ENCODE data around the gene PANK4.

The PANK4 gene

GRCh38 chr1:2486558-2486957, 39.8 kb downstream of the PANK4 start:
- ChIA-PET POLR2A (no interaction called here), CTCF (no interaction called here)
- H3K4me3 ChIP-seq (ENCODE audit: low read depth, low read length) = no peak overlapping the region
- no peak for TF ChIP-seq CTCF (IDR thresholded peaks at IDR 0.05; ENCODE audit: insufficient read depth, low read length, missing control alignments)
- DNase-seq (ENCODE audit: low read depth, low spot score) = no peak

- H3K4me3 ChIP-seq (ENCODE audit: low read depth, low read length) = no peak overlapping the region
- no peak for DNase-seq (ENCODE audit: low read depth, low spot score)
- CTCF ChIA-PET = no interaction called here
- TF ChIP-seq CTCF (IDR thresholded peaks at IDR 0.05; ENCODE audit: insufficient read depth, low read length, missing control alignments) = no peak
- POLR2A ChIA-PET = no interaction called here
Measured at GRCh38 chr1:2486041-2486440, 40.4 kb downstream of the PANK4 start.

GRCh38 chr1:2483970-2484369, 42.4 kb downstream of the PANK4 start:
- ChIA-PET POLR2A (no interaction called here), CTCF (no interaction called here)
- DNase-seq (ENCODE audit: low read depth, low spot score) = no peak
- no peak overlapping the region for H3K4me3 ChIP-seq (ENCODE audit: low read depth, low read length)
- TF ChIP-seq CTCF (IDR thresholded peaks at IDR 0.05; ENCODE audit: insufficient read depth, low read length, missing control alignments) = no peak

- CTCF ChIA-PET = no interaction called here
- POLR2A ChIA-PET = no interaction called here
- no peak for DNase-seq (ENCODE audit: low read depth, low spot score)
- TF ChIP-seq CTCF (IDR thresholded peaks at IDR 0.05; ENCODE audit: insufficient read depth, low read length, missing control alignments) = no peak
- H3K4me3 ChIP-seq (ENCODE audit: low read depth, low read length) = no peak overlapping the region
Measured at GRCh38 chr1:2483026-2483425, 43.4 kb downstream of the PANK4 start.

GRCh38 chr1:2482588-2482987, 43.8 kb downstream of the PANK4 start:
- ChIA-PET POLR2A (no interaction called here), CTCF (no interaction called here)
- TF ChIP-seq CTCF (IDR thresholded peaks at IDR 0.05; ENCODE audit: insufficient read depth, low read length, missing control alignments) = no peak
- H3K4me3 ChIP-seq (ENCODE audit: low read depth, low read length) = no peak overlapping the region
- no peak for DNase-seq (ENCODE audit: low read depth, low spot score)

- H3K4me3 ChIP-seq (ENCODE audit: low read depth, low read length) = no peak overlapping the region
- TF ChIP-seq CTCF (IDR thresholded peaks at IDR 0.05; ENCODE audit: insufficient read depth, low read length, missing control alignments) = no peak
- DNase-seq (ENCODE audit: low read depth, low spot score) = no peak
- ChIA-PET CTCF (no interaction called here), POLR2A (no interaction called here)
Measured at GRCh38 chr1:2481885-2482284, 44.5 kb downstream of the PANK4 start.
